ENCODE measurements around the gene CDYL2.

DNA sequence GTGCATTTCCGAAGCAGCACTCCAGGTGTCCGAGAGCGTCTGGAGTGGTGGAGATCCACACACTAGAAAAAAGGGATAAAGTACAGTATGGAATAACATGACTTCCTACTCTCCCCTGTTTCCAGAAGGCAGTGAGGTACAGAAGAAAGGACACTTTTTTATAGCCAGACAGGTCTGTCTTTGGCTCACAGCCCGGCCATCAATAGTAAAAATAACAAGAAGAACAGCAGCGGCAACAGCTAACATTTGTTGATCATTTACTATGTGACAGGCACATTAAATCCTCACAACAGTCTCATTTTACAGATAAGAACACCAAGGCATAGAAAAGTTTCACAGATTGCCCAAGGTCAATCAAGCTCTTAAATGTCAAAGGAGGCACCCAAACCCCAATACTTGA lies 247.4 kb downstream of the CDYL2 start:
- TF ChIP-seq EZH2phosphoT487 (IDR thresholded peaks at IDR 0.05; ENCODE audit: insufficient read depth, low read depth) (no peak), EZH2 (IDR thresholded peaks at IDR 0.05; ENCODE audit: insufficient read depth, poor library complexity, severe bottlenecking) (no peak)
